ENCODE data around the gene NINJ1. TPM values are rescaled to one million over a fixed set of nuclear protein-coding genes. Genes with fewer than 3 reads are reported as not detected.
A peak's percentile ranks its signal among the peaks of the same experiment; 100 is the strongest.

Gene NINJ1
- total and polyA plus RNA-seq, 2 of the 13 experiments (the other 11 are each of a cell fraction or from before 2014, with no cell fraction given) = 81.2 to 92.1 TPM

DNA sequence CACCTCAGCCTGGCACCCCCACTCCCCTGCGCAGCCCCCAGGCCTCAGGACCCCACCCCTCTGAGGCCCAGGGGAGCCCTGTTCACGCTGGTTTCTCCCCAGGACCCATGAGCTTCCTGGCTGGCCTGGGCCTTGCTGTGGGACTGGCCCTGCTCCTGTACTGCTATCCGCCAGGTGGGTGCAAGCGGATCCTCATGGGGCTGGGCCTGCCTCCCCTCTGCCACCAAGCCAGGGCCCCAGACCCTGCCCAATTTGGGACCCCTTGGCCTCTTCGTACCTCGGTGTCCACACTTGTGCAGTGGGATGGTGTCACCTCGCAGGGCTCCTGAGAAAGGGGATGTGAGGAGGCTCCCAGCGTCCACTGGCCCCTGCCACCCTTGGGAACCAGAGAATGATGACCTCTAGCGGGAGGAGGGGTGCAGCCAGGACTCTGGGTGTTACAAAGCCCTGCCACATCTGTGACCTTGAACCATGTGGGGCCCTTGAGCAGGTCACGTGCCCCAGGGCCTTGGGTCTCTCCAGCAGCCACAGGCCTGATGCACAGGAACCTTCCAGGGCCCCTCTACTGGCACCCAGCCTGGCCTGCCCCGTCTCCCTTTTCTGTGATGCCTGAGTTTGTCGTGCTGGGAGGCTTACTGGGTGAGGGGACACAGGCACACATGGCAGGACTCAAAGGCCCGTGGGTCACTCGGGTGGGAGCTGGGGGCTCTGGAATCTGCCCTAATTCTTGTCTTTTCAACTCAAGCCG is 21.8 kb downstream of the NINJ1 start (continued):
- TF ChIP-seq, protein P1, sequence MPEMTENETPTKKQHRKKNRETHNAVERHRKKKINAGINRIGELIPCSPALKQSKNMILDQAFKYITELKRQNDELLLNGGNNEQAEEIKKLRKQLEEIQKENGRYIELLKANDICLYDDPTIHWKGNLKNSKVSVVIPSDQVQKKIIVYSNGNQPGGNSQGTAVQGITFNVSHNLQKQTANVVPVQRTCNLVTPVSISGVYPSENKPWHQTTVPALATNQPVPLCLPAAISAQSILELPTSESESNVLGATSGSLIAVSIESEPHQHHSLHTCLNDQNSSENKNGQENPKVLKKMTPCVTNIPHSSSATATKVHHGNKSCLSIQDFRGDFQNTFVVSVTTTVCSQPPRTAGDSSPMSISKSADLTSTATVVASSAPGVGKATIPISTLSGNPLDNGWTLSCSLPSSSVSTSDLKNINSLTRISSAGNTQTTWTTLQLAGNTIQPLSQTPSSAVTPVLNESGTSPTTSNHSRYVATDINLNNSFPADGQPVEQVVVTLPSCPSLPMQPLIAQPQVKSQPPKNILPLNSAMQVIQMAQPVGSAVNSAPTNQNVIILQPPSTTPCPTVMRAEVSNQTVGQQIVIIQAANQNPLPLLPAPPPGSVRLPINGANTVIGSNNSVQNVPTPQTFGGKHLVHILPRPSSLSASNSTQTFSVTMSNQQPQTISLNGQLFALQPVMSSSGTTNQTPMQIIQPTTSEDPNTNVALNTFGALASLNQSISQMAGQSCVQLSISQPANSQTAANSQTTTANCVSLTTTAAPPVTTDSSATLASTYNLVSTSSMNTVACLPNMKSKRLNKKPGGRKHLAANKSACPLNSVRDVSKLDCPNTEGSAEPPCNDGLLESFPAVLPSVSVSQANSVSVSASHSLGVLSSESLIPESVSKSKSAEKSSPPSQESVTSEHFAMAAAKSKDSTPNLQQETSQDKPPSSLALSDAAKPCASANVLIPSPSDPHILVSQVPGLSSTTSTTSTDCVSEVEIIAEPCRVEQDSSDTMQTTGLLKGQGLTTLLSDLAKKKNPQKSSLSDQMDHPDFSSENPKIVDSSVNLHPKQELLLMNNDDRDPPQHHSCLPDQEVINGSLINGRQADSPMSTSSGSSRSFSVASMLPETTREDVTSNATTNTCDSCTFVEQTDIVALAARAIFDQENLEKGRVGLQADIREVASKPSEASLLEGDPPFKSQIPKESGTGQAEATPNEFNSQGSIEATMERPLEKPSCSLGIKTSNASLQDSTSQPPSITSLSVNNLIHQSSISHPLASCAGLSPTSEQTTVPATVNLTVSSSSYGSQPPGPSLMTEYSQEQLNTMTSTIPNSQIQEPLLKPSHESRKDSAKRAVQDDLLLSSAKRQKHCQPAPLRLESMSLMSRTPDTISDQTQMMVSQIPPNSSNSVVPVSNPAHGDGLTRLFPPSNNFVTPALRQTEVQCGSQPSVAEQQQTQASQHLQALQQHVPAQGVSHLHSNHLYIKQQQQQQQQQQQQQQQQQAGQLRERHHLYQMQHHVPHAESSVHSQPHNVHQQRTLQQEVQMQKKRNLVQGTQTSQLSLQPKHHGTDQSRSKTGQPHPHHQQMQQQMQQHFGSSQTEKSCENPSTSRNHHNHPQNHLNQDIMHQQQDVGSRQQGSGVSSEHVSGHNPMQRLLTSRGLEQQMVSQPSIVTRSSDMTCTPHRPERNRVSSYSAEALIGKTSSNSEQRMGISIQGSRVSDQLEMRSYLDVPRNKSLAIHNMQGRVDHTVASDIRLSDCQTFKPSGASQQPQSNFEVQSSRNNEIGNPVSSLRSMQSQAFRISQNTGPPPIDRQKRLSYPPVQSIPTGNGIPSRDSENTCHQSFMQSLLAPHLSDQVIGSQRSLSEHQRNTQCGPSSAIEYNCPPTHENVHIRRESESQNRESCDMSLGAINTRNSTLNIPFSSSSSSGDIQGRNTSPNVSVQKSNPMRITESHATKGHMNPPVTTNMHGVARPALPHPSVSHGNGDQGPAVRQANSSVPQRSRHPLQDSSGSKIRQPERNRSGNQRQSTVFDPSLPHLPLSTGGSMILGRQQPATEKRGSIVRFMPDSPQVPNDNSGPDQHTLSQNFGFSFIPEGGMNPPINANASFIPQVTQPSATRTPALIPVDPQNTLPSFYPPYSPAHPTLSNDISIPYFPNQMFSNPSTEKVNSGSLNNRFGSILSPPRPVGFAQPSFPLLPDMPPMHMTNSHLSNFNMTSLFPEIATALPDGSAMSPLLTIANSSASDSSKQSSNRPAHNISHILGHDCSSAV (CRISPR knock-in tag; IDR thresholded peaks at IDR 0.05; ENCODE audit: borderline replicate concordance) = no peak
- TF ChIP-seq MATR3 (CRISPR knock-in tag; IDR thresholded peaks at IDR 0.05) (no peak), ZEB1 (IDR thresholded peaks at IDR 0.05; ENCODE audit: insufficient replicate concordance, low read depth) (no peak), HOXA3 (CRISPR knock-in tag; IDR thresholded peaks at IDR 0.05) (peak; percentile 71), MZF1 (CRISPR knock-in tag; IDR thresholded peaks at IDR 0.05; ENCODE audit: borderline replicate concordance) (0 out of 2 replicates have a peak, but pooled peaks have one; percentile 50), ZFP62 (CRISPR knock-in tag; IDR thresholded peaks at IDR 0.05) (no peak), ZNF292 (CRISPR knock-in tag; IDR thresholded peaks at IDR 0.05; ENCODE audit: borderline replicate concordance, low read depth) (peak; percentile 78; the same call in 1 of the 2 replicates), CEBPG (CRISPR knock-in tag; IDR thresholded peaks at IDR 0.05) (peak; percentile 50), SP5 (CRISPR knock-in tag; IDR thresholded peaks at IDR 0.05; ENCODE audit: borderline replicate concordance, low read depth) (peak; percentile 56)
- TF ChIP-seq, protein P2, sequence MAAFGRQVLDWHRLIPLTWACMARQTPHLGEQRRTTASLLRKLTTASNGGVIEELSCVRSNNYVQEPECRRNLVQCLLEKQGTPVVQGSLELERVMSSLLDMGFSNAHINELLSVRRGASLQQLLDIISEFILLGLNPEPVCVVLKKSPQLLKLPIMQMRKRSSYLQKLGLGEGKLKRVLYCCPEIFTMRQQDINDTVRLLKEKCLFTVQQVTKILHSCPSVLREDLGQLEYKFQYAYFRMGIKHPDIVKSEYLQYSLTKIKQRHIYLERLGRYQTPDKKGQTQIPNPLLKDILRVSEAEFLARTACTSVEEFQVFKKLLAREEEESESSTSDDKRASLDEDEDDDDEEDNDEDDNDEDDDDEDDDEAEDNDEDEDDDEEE (CRISPR knock-in tag; IDR thresholded peaks at IDR 0.05) = 0 out of 2 replicates have a peak, but pooled peaks have one; percentile 22
- TF ChIP-seq, protein P3, sequence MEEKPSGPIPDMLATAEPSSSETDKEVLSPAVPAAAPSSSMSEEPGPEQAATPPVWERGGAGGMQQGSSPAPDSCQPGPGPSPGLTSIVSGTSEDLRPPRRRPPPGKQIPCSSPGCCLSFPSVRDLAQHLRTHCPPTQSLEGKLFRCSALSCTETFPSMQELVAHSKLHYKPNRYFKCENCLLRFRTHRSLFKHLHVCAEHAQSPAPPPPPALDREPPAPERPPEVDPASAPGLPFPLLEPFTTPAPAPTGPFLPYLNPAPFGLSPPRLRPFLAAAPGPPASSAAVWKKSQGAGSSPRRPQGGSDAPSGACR (CRISPR knock-in tag; IDR thresholded peaks at IDR 0.05) = peak; percentile 93
- TF ChIP-seq, protein P4, sequence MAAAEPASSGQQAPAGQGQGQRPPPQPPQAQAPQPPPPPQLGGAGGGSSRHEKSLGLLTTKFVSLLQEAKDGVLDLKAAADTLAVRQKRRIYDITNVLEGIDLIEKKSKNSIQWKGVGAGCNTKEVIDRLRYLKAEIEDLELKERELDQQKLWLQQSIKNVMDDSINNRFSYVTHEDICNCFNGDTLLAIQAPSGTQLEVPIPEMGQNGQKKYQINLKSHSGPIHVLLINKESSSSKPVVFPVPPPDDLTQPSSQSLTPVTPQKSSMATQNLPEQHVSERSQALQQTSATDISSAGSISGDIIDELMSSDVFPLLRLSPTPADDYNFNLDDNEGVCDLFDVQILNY (CRISPR knock-in tag; conservative IDR thresholded peaks at IDR 0.05) = no peak
- TF ChIP-seq, protein P5, sequence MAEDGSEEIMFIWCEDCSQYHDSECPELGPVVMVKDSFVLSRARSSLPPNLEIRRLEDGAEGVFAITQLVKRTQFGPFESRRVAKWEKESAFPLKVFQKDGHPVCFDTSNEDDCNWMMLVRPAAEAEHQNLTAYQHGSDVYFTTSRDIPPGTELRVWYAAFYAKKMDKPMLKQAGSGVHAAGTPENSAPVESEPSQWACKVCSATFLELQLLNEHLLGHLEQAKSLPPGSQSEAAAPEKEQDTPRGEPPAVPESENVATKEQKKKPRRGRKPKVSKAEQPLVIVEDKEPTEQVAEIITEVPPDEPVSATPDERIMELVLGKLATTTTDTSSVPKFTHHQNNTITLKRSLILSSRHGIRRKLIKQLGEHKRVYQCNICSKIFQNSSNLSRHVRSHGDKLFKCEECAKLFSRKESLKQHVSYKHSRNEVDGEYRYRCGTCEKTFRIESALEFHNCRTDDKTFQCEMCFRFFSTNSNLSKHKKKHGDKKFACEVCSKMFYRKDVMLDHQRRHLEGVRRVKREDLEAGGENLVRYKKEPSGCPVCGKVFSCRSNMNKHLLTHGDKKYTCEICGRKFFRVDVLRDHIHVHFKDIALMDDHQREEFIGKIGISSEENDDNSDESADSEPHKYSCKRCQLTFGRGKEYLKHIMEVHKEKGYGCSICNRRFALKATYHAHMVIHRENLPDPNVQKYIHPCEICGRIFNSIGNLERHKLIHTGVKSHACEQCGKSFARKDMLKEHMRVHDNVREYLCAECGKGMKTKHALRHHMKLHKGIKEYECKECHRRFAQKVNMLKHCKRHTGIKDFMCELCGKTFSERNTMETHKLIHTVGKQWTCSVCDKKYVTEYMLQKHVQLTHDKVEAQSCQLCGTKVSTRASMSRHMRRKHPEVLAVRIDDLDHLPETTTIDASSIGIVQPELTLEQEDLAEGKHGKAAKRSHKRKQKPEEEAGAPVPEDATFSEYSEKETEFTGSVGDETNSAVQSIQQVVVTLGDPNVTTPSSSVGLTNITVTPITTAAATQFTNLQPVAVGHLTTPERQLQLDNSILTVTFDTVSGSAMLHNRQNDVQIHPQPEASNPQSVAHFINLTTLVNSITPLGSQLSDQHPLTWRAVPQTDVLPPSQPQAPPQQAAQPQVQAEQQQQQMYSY (CRISPR knock-in tag; IDR thresholded peaks at IDR 0.05) = no peak
